Endothelial cell of umbilical vein (primary cell): Measurements from ENCODE around the gene DYNC1H1. TPM values are rescaled to one million over a fixed set of nuclear protein-coding genes. Genes with fewer than 3 reads are reported as not detected.

Experiments used
- BruUV-seq: library from RNA; stranded (reverse); fragments of 400-500 nt; replicated peaks from 2 replicates; lab custom pipeline; 2021; lab: Mats Ljungman, UMichigan
- CTCF ChIA-PET: fragments of 300-600, 350-600 bp; sonication (Branson Sonifier 250); formaldehyde crosslinking; loops from one replicate; lab custom pipeline; 2021; ENCODE audit warnings: antibody characterized with exemption, inconsistent platforms; lab: Charles Lee
- POLR2A ChIA-PET: fragments of 300-600, 350-600 bp; sonication (Branson Sonifier 250); formaldehyde crosslinking; loops from one replicate; lab custom pipeline; 2021; ENCODE audit warnings: antibody characterized with exemption, inconsistent platforms; lab: Charles Lee
- DNase-seq: peaks from one replicate; pipeline ENCODE4 v3.0.0-alpha.2; 2011; ENCODE audit warnings: low read depth, low spot score
- FAIRE-seq: peaks from 2 replicates; lab custom pipeline; 2011; peaks lifted over from hg19 to GRCh38; lab: Jason Lieb, UNC
- H2AFZ ChIP-seq: 2 replicates; pipeline ENCODE4 v1.6.0; 2012; ENCODE audit warnings: low read depth, low read length, control low read depth, inconsistent platforms
- H3K27ac ChIP-seq: 2 replicates; pipeline ENCODE4 v1.5.1; 2011; ENCODE audit warnings: low read depth, mild to moderate bottlenecking, control low read depth, low read length, moderate library complexity; ENCODE audit not compliant: insufficient read depth
- H3K27me3 ChIP-seq, 2 experiments: 2 replicates each; pipeline versions ENCODE4 v1.6.0 to v1.6.1; 2011; ENCODE audit warnings: low read length in 2 of 2, mixed read lengths in 1 of 2; ENCODE audit not compliant: control insufficient read depth in 2 of 2, insufficient read depth in 2 of 2
- H3K36me3 ChIP-seq, 2 experiments: 2 replicates in 1 of 2; 3 replicates in 1 of 2; pipeline ENCODE4 v1.5.1; 2011; ENCODE audit warnings: low read length in 2 of 2, mild to moderate bottlenecking in 1 of 2, moderate library complexity in 1 of 2; ENCODE audit not compliant: control insufficient read depth in 2 of 2, insufficient read depth in 2 of 2; ENCODE audit errors: extremely low read depth in 1 of 2
- H3K4me1 ChIP-seq: 3 replicates; pipeline ENCODE4 v1.5.1; 2011; ENCODE audit warnings: mild to moderate bottlenecking, low read length; ENCODE audit not compliant: control insufficient read depth, insufficient read depth; ENCODE audit errors: extremely low read depth
- H3K4me2 ChIP-seq: 2 replicates; pipeline ENCODE4 v1.6.1; 2011; ENCODE audit warnings: low read length, control low read depth, mixed read lengths; ENCODE audit not compliant: insufficient read depth
- H3K4me3 ChIP-seq, 3 experiments: fragments of 200-600 bp in 1 of 3; sonication (generic), shearing (Covaris generic) in 1 of 3; replicated peaks in 1 of 3; 2 replicates each; pipeline ENCODE4 v1.5.1; 2011 to 2016; ENCODE audit warnings: control low read depth in 3 of 3, low read length in 3 of 3, mild to moderate bottlenecking in 2 of 3, inconsistent platforms in 1 of 3, low read depth in 1 of 3, moderate library complexity in 1 of 3; ENCODE audit not compliant: insufficient read depth in 1 of 3
- H3K79me2 ChIP-seq: 2 replicates; pipeline ENCODE4 v1.6.0; 2012; ENCODE audit warnings: low read length, inconsistent platforms; ENCODE audit not compliant: control insufficient read depth, insufficient read depth
- H3K9ac ChIP-seq: replicated peaks from 2 replicates; pipeline ENCODE3; 2011; ENCODE audit warnings: low read length, control low read depth; ENCODE audit not compliant: insufficient read depth; ENCODE audit errors: extremely low read depth
- H3K9me1 ChIP-seq: replicated peaks from 3 replicates; pipeline ENCODE4 v1.6.0; 2011; ENCODE audit warnings: mild to moderate bottlenecking, low read length; ENCODE audit not compliant: control insufficient read depth, insufficient read depth; ENCODE audit errors: extremely low read depth
- H3K9me3 ChIP-seq: replicated peaks from 2 replicates; pipeline ENCODE4 v1.5.1; 2012; ENCODE audit warnings: low read length, inconsistent platforms; ENCODE audit not compliant: control insufficient read depth, insufficient read depth
- H4K20me1 ChIP-seq: replicated peaks from 2 replicates; pipeline ENCODE3; 2011; ENCODE audit warnings: mild to moderate bottlenecking, low read length; ENCODE audit not compliant: control insufficient read depth, insufficient read depth; ENCODE audit errors: extremely low read depth
- EZH2 ChIP-seq: IDR thresholded peaks from 2 replicates; pipeline ENCODE4 v1.6.1; 2012; ENCODE audit warnings: borderline replicate concordance, low read depth, mild to moderate bottlenecking, moderate library complexity, low read length, inconsistent platforms; ENCODE audit not compliant: severe bottlenecking
- FOS ChIP-seq: IDR thresholded peaks from 2 replicates; pipeline ENCODE4 v1.6.1; 2011; ENCODE audit warnings: mild to moderate bottlenecking, low read length, moderate library complexity, borderline replicate concordance; ENCODE audit not compliant: insufficient read depth
- GATA2 ChIP-seq: IDR thresholded peaks from 2 replicates; pipeline ENCODE4 v1.7.0; 2011; ENCODE audit warnings: low read depth, mild to moderate bottlenecking, moderate library complexity, mixed read lengths, low read length; ENCODE audit not compliant: insufficient read length, insufficient read depth
- JUN ChIP-seq: IDR thresholded peaks from 2 replicates; pipeline ENCODE4 v1.6.1; 2011; ENCODE audit warnings: borderline replicate concordance, low read depth; ENCODE audit not compliant: insufficient read length, insufficient read depth
- MAX ChIP-seq: IDR thresholded peaks from 2 replicates; pipeline ENCODE4 v1.6.1; 2011; ENCODE audit not compliant: insufficient read depth, insufficient read length
- MYC ChIP-seq: IDR thresholded peaks from one replicate; pipeline ENCODE4 v1.6.1; 2011; ENCODE audit warnings: mild to moderate bottlenecking, low read depth, low read length
- POLR2A ChIP-seq: IDR thresholded peaks from 2 replicates; pipeline ENCODE4 v1.6.1; 2012; ENCODE audit warnings: low read depth, mild to moderate bottlenecking, control low read depth, low read length
- POLR2AphosphoS5 ChIP-seq: IDR thresholded peaks from 2 replicates; pipeline ENCODE4 v1.6.1; 2012; ENCODE audit warnings: low read depth, mild to moderate bottlenecking, control low read depth, low read length, moderate library complexity; ENCODE audit not compliant: insufficient read depth
- dilution Hi-C: fragments of 300-500 bp; cut with MboI; formaldehyde crosslinking; loops from one replicate; pipeline ENCODE4 v1.15.0; 2019; ENCODE audit warnings: low sequenced_read_pairs; ENCODE audit not compliant: extremely low pct_ligation_motif_present
- intact Hi-C: fragments of 100-400 bp; cut with micrococcal nuclease; formaldehyde crosslinking; loops from one replicate; pipeline ENCODE4 v1.10.0; 2022
- polyA plus RNA-seq, 4 experiments: library from polyadenylated mRNA; depleted of rRNA in 3 of 4; stranded (reverse) in 3 of 4; unstranded in 1 of 4; fragments of >200 nt; gene quantifications; 2 replicates each; pipeline versions ENCODE4 v1.2.1 to v1.2.3, GENCODE V29; 2011 to 2012; ENCODE audit warnings: missing spikeins in 1 of 4
- total RNA-seq: library from RNA; stranded (reverse); gene quantifications from 2 replicates; pipeline ENCODE4 v1.2.3, GENCODE V29; 2021
- TF ChIP-seq, protein P1 (sequence below), 2 donors: IDR thresholded peaks; 1 replicate in 1 of 2; 2 replicates in 1 of 2; pipeline ENCODE4 v1.5.1; 2011; ENCODE audit warnings: low read length in 2 of 2, mild to moderate bottlenecking in 2 of 2, moderate library complexity in 2 of 2, control low read depth in 1 of 2, inconsistent platforms in 1 of 2, low read depth in 1 of 2; ENCODE audit not compliant: insufficient read depth in 1 of 2; ENCODE audit errors: extremely low read depth in 1 of 2

DYNC1H1 gene
- total and polyA plus RNA-seq, 2 donors (not counting 3 experiments of a cell fraction or from before 2014, with no cell fraction given), result 254 to 648 TPM

DNA sequence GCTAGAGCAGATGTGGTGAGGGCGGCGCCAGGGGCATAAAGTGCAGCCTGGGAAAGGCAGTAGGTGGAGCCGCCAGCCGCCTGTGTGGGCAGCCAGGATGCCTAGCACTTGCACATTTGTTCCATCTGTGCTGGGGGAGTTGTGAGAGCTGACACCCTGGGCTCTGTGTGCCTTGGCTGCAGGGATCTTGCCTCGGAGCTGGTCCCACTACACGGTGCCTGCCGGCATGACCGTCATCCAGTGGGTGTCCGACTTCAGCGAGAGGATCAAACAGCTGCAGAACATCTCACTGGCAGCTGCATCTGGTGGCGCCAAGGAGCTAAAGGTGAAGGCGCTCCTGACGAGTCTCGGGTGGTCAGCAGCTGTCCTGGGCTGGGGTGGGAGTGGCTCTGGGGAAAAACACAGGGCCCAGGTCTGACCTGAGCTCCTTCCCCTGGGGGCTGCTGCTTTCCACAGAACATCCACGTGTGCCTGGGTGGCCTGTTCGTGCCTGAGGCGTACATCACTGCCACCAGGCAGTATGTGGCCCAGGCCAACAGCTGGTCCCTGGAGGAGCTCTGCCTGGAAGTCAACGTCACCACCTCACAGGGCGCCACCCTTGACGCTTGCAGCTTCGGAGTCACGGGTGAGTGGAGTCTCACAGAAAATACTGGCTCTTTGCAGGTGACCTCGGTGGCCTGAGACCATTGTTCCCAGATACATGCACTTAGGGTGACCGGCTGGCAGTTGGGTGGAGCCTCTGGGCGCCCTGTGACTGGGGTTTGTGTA, 85.1 kb downstream of the DYNC1H1 start:
- no peak overlapping the region for H3K27ac ChIP-seq
- peaks cover 13 to 54% of the 10 kb centered on the region in 2 experiments for H3K36me3 ChIP-seq
- POLR2A ChIA-PET, result no interaction called here
- intact Hi-C loops (no loop called here), dilution Hi-C loops (no loop called here)
- CTCF ChIA-PET, result interaction anchor here (0.6 to 1.8 kb wide), 6 partner anchors 14 to 472 kb away, joined by 3 to 5 read pairs (median 3); no protein-coding TSS in a partner anchor
- H4K20me1 ChIP-seq, result no peaks in the 10 kb centered on the region
- no peak overlapping the region for H3K4me2 ChIP-seq
- H2AFZ ChIP-seq, result no peak overlapping the region
- no peaks in the 10 kb centered on the region for H3K9me1 ChIP-seq
- no TSS peak for BruUV-seq
- no peak overlapping the region for H3K4me3 ChIP-seq
- H3K79me2 ChIP-seq, result no peaks in the 10 kb centered on the region
- H3K9ac ChIP-seq, result no peak overlapping the region
- H3K27me3 ChIP-seq, result no peaks in the 10 kb centered on the region
- no peak for TF ChIP-seq MAX
- TF ChIP-seq FOS, result no peak
- no peak for TF ChIP-seq POLR2A
- no peak for TF ChIP-seq MYC
- TF ChIP-seq, protein P1, sequence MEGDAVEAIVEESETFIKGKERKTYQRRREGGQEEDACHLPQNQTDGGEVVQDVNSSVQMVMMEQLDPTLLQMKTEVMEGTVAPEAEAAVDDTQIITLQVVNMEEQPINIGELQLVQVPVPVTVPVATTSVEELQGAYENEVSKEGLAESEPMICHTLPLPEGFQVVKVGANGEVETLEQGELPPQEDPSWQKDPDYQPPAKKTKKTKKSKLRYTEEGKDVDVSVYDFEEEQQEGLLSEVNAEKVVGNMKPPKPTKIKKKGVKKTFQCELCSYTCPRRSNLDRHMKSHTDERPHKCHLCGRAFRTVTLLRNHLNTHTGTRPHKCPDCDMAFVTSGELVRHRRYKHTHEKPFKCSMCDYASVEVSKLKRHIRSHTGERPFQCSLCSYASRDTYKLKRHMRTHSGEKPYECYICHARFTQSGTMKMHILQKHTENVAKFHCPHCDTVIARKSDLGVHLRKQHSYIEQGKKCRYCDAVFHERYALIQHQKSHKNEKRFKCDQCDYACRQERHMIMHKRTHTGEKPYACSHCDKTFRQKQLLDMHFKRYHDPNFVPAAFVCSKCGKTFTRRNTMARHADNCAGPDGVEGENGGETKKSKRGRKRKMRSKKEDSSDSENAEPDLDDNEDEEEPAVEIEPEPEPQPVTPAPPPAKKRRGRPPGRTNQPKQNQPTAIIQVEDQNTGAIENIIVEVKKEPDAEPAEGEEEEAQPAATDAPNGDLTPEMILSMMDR (IDR thresholded peaks at IDR 0.05; ENCODE audit: extremely low read depth in 1 of 2, insufficient read depth in 1 of 2, low read depth in 1 of 2, low read length in 2 of 2), result no peak
- no peak for TF ChIP-seq POLR2AphosphoS5
- TF ChIP-seq EZH2, result no peak
- TF ChIP-seq GATA2, result no peak
- TF ChIP-seq JUN, result no peak
- DNase-seq, result no peak
- H3K9me3 ChIP-seq, result no peaks in the 10 kb centered on the region
- FAIRE-seq, result no peak
- no peaks in the 10 kb centered on the region for H3K4me1 ChIP-seq
